HCT116 (cell line): ENCODE data around the gene TIAM1. TPM values are rescaled to one million over a fixed set of nuclear protein-coding genes. Genes with fewer than 3 reads are reported as not detected.

Experiments used
- ATAC-seq: fragments of 200-7000 bp; cut with Tn5 transposase; 2 replicates; pipeline ENCODE4 v1.9.1; 2020; ENCODE audit warnings: mild to moderate bottlenecking, moderate library complexity
- BruUV-seq: library from RNA; stranded (reverse); fragments of 400-500 nt; replicated peaks from 2 replicates; lab custom pipeline; 2021; lab: Mats Ljungman, UMichigan
- CTCF ChIA-PET: fragments of 300-600 bp; sonication (Branson Sonifier 250); formaldehyde crosslinking; loops from one replicate; lab custom pipeline; 2021; ENCODE audit warnings: antibody characterized with exemption; lab: Charles Lee
- POLR2A ChIA-PET: fragments of 300-600, 350-600 bp; sonication (Branson Sonifier 250); formaldehyde crosslinking; loops from one replicate; lab custom pipeline; 2021; ENCODE audit warnings: antibody characterized with exemption; lab: Charles Lee
- RAD21 ChIA-PET, 2 experiments: fragments of 300-600 bp; sonication (Branson Sonifier 250); formaldehyde crosslinking; loops; one replicate each; lab custom pipeline; 2023; ENCODE audit warnings: low total read pairs in 2 of 2; ENCODE audit not compliant: uncharacterized antibody in 2 of 2, unreplicated experiment in 2 of 2, low non-redundant PET in 1 of 2; lab: Charles Lee
- DNase-seq: peaks from one replicate; pipeline ENCODE4 v3.0.0-alpha.2; 2010; ENCODE audit warnings: low read depth, low spot score
- H2AFZ ChIP-seq: fragments of 200-600 bp; shearing (Covaris generic), sonication (generic); 2 replicates; pipeline ENCODE4 v1.6.1; 2017; ENCODE audit warnings: low read depth, mixed run types, mixed read lengths, antibody characterized with exemption, low read length; ENCODE audit not compliant: poor library complexity, severe bottlenecking
- H3K27ac ChIP-seq: 2 replicates; pipeline ENCODE4 v1.5.1; 2012; ENCODE audit warnings: low read depth, low read length
- H3K27me3 ChIP-seq: fragments of 200-600 bp; sonication (generic); 2 replicates; pipeline ENCODE4 v1.6.1; 2016; ENCODE audit warnings: mixed run types, low read length, mixed read lengths; ENCODE audit not compliant: insufficient read depth
- H3K36me3 ChIP-seq, 2 experiments: fragments of 200-500 bp in 1 of 2; fragments of 200-600 bp in 1 of 2; sonication (Bioruptor generic) in 1 of 2; sonication (generic) in 1 of 2; 2 replicates each; pipeline versions ENCODE4 v1.5.1 to v1.6.1; 2014 to 2016; ENCODE audit warnings: low read length in 2 of 2, inconsistent platforms in 1 of 2, mixed read lengths in 1 of 2, mixed run types in 1 of 2; ENCODE audit not compliant: insufficient read depth in 2 of 2, control insufficient read depth in 1 of 2
- H3K4me1 ChIP-seq, 2 experiments: fragments of 200-600 bp in 1 of 2; sonication (generic) in 1 of 2; 2 replicates each; pipeline versions ENCODE4 v1.5.1 to v1.6.1; 2012 to 2017; ENCODE audit warnings: low read length in 2 of 2, inconsistent platforms in 1 of 2, mild to moderate bottlenecking in 1 of 2, mixed read lengths in 1 of 2, mixed run types in 1 of 2, moderate library complexity in 1 of 2; ENCODE audit not compliant: insufficient read depth in 2 of 2, control insufficient read depth in 1 of 2
- H3K4me2 ChIP-seq: fragments of 200-600 bp; sonication (generic); 2 replicates; pipeline ENCODE4 v1.6.1; 2017; ENCODE audit warnings: mixed run types, low read length, mixed read lengths
- H3K4me3 ChIP-seq, 2 experiments: fragments of 200-600 bp in 1 of 2; sonication (generic) in 1 of 2; replicated peaks in 1 of 2; 2 replicates each; pipeline ENCODE4 v1.5.1; 2011 to 2016; ENCODE audit warnings: low read length in 2 of 2, control low read depth in 1 of 2, low read depth in 1 of 2, mild to moderate bottlenecking in 1 of 2, mixed read lengths in 1 of 2, mixed run types in 1 of 2
- H3K79me2 ChIP-seq: fragments of 200-600 bp; sonication (generic); 2 replicates; pipeline ENCODE4 v1.6.1; 2017; ENCODE audit warnings: mild to moderate bottlenecking, mixed run types, low read length, moderate library complexity, mixed read lengths; ENCODE audit not compliant: insufficient read depth
- H3K9ac ChIP-seq: fragments of 200-600 bp; sonication (generic); 2 replicates; pipeline ENCODE4 v1.6.1; 2016; ENCODE audit warnings: low read length, mixed read lengths
- H3K9me2 ChIP-seq: fragments of 200-600 bp; sonication (generic), shearing (Covaris generic); 2 replicates; pipeline ENCODE4 v1.6.1; 2017; ENCODE audit warnings: mixed run types, mild to moderate bottlenecking, moderate library complexity; ENCODE audit not compliant: insufficient read depth
- H3K9me3 ChIP-seq, 2 experiments: fragments of 200-500 bp in 1 of 2; fragments of 200-600 bp in 1 of 2; sonication (Bioruptor generic) in 1 of 2; sonication (generic) in 1 of 2; 2 replicates each; pipeline ENCODE4 v1.6.1; 2014 to 2017; ENCODE audit warnings: low read length in 2 of 2, mixed read lengths in 2 of 2, inconsistent platforms in 1 of 2, low read depth in 1 of 2, mild to moderate bottlenecking in 1 of 2, mixed run types in 1 of 2, moderate library complexity in 1 of 2; ENCODE audit not compliant: control insufficient read depth in 1 of 2, insufficient read depth in 1 of 2
- H4K20me1 ChIP-seq: fragments of 200-600 bp; sonication (generic), shearing (Covaris generic); 2 replicates; pipeline ENCODE4 v1.6.1; 2017; ENCODE audit warnings: mixed run types, mild to moderate bottlenecking, moderate library complexity; ENCODE audit not compliant: insufficient read depth
- CTCF ChIP-seq, 3 experiments: fragments of 200-600 bp in 1 of 3; sonication (generic) in 1 of 3; IDR thresholded peaks in 2 of 3; conservative IDR thresholded peaks in 1 of 3; 2 replicates each; pipeline ENCODE4 v1.5.1; 2012 to 2017; ENCODE audit warnings: low read depth in 2 of 3, low read length in 2 of 3, antibody characterized with exemption in 1 of 3, borderline replicate concordance in 1 of 3, control low read depth in 1 of 3, mild to moderate bottlenecking in 1 of 3, mixed read lengths in 1 of 3, mixed run types in 1 of 3, moderate library complexity in 1 of 3; ENCODE audit not compliant: insufficient read depth in 1 of 3
- EGR1 ChIP-seq: IDR thresholded peaks from 2 replicates; pipeline ENCODE4 v1.6.1; 2012; ENCODE audit warnings: low read depth
- EZH2 ChIP-seq: fragments of 200-600 bp; sonication (generic); IDR thresholded peaks from 2 replicates; pipeline ENCODE4 v1.6.1; 2017; ENCODE audit warnings: antibody characterized with exemption, mixed run types
- JUND ChIP-seq: IDR thresholded peaks from 2 replicates; pipeline ENCODE4 v1.6.1; 2012
- POLR2A ChIP-seq: IDR thresholded peaks from 2 replicates; pipeline ENCODE4 v1.7.0; 2011; ENCODE audit warnings: borderline replicate concordance; ENCODE audit not compliant: insufficient read depth, insufficient read length; ENCODE audit errors: extremely low read depth
- POLR2AphosphoS5 ChIP-seq: IDR thresholded peaks from 2 replicates; pipeline ENCODE4 v1.6.1; 2011; ENCODE audit warnings: mild to moderate bottlenecking, low read depth, low read length, moderate library complexity
- RAD21 ChIP-seq: IDR thresholded peaks from 2 replicates; pipeline ENCODE4 v1.6.1; 2012; ENCODE audit warnings: low read depth, mild to moderate bottlenecking
- SRF ChIP-seq: IDR thresholded peaks from 2 replicates; pipeline ENCODE4 v1.6.1; 2012; ENCODE audit warnings: low read depth
- YY1 ChIP-seq: IDR thresholded peaks from 2 replicates; pipeline ENCODE4 v1.6.1; 2011; ENCODE audit warnings: low read length, low read depth, moderate library complexity, mild to moderate bottlenecking; ENCODE audit not compliant: insufficient replicate concordance; ENCODE audit errors: extremely low read depth
- ZFX ChIP-seq: fragments of 450-650 bp; IDR thresholded peaks from 2 replicates; pipeline ENCODE4 v1.6.1; 2017
- ZNF274 ChIP-seq: fragments of 200-500 bp; sonication (Bioruptor generic); IDR thresholded peaks from 2 replicates; pipeline ENCODE4 v1.6.1; 2014; ENCODE audit warnings: mild to moderate bottlenecking, low read depth, low read length, inconsistent platforms
- intact Hi-C: fragments of 100-400 bp; cut with micrococcal nuclease; formaldehyde crosslinking; loops from 2 replicates; pipeline ENCODE4 v1.10.0; 2022
- total RNA-seq: library from RNA; stranded (reverse); gene quantifications from one replicate; pipeline ENCODE4 v1.2.1, GENCODE V29; 2021; ENCODE audit not compliant: unreplicated experiment

TIAM1 gene
- total RNA-seq, 1 experiment from 2014 or later: 47.8 TPM

GRCh38 chr21:31180256-31181081 is 163.6 kb downstream of the TIAM1 start:
- Histone ChIP-seq H3K4me1 (no peaks in the 10 kb centered on the region), H3K4me2 (no peak overlapping the region), H3K79me2 (no peaks in the 10 kb centered on the region), H3K36me3 (peaks cover 0 to 4% of the 10 kb centered on the region in 2 experiments; a peak in 1 of 4 replicates), H3K9me3 (no peaks in the 10 kb centered on the region), H2AFZ (no peak overlapping the region), H3K9me2 (no peaks in the 10 kb centered on the region), H3K4me3 (no peak overlapping the region), H3K27ac (no peak overlapping the region), H3K9ac (no peak overlapping the region), H3K27me3 (no peaks in the 10 kb centered on the region), H4K20me1 (no peaks in the 10 kb centered on the region)
- intact Hi-C loops: loop anchor here (1.0 kb wide), 2 partner anchors 71 to 82 kb away; no protein-coding TSS in a partner anchor
- ChIA-PET CTCF (interaction anchor here (1.3 kb wide), 2 partner anchors 18 kb away, joined by 3 read pairs; no protein-coding TSS in a partner anchor), RAD21 (no interaction called here), POLR2A (no interaction called here)
- ATAC-seq (peak; percentile 63; the same call in 1 of the 2 replicates), DNase-seq (peak; percentile 24)
- TF ChIP-seq ZNF274: no peak
- peak; percentile 31 to 68 (median 56); a peak in 5 of 6 replicates for TF ChIP-seq CTCF (IDR thresholded peaks at IDR 0.05 in 2 of 3, conservative IDR thresholded peaks at IDR 0.05 in 1 of 3; ENCODE audit: borderline replicate concordance in 1 of 3, insufficient read depth in 1 of 3, low read depth in 2 of 3, low read length in 2 of 3)
- peak; percentile 45 for TF ChIP-seq RAD21
- BruUV-seq: no TSS peak

GRCh38 chr21:31176725-31177124 is 167.3 kb downstream of the TIAM1 start:
- no peak for ATAC-seq
- TF ChIP-seq EGR1: no peak
- TF ChIP-seq ZFX: no peak
- no peak for TF ChIP-seq JUND
- no peak for TF ChIP-seq EZH2
- no peak for TF ChIP-seq RAD21
- TF ChIP-seq POLR2AphosphoS5: no peak
- TF ChIP-seq ZNF274: no peak
- TF ChIP-seq POLR2A: no peak
- no peak for TF ChIP-seq SRF
- TF ChIP-seq YY1: no peak
- TF ChIP-seq, all 23 proteins: peak for 0
- H3K27me3 ChIP-seq: no peaks in the 10 kb centered on the region
- H3K9ac ChIP-seq: no peak overlapping the region
- CTCF ChIA-PET: no interaction called here
- H3K4me3 ChIP-seq: no peak overlapping the region
- H3K9me2 ChIP-seq: no peaks in the 10 kb centered on the region
- H4K20me1 ChIP-seq: no peaks in the 10 kb centered on the region
- POLR2A ChIA-PET: no interaction called here
- no peak overlapping the region for H2AFZ ChIP-seq
- DNase-seq: no peak
- BruUV-seq: no TSS peak
- RAD21 ChIA-PET: no interaction called here
- H3K27ac ChIP-seq: no peak overlapping the region
- H3K36me3 ChIP-seq: 0 out of 4 replicates have a peak, but pooled peaks cover 0 to 2% of the 10 kb centered on the region in 2 experiments
- intact Hi-C loops: no loop called here
- H3K9me3 ChIP-seq: no peaks in the 10 kb centered on the region
- no peak overlapping the region for H3K4me2 ChIP-seq
- no peaks in the 10 kb centered on the region for H3K4me1 ChIP-seq
- no peaks in the 10 kb centered on the region for H3K79me2 ChIP-seq
